Activated T-cell treated with anti-CD3 and anti-CD28 coated beads for 48 hours (primary cell): ENCODE results near the gene AGBL2.
"Not testable (repeated sequence)": the region's sequence is repeated elsewhere in the genome, so short reads cannot be mapped to it uniquely, and the experiment has no call there.

Source experiments
- DNase-seq: peaks from one replicate; pipeline ENCODE4 v3.0.0-alpha.2; 2020; ENCODE audit warnings: low read depth

Gene AGBL2, protein sequence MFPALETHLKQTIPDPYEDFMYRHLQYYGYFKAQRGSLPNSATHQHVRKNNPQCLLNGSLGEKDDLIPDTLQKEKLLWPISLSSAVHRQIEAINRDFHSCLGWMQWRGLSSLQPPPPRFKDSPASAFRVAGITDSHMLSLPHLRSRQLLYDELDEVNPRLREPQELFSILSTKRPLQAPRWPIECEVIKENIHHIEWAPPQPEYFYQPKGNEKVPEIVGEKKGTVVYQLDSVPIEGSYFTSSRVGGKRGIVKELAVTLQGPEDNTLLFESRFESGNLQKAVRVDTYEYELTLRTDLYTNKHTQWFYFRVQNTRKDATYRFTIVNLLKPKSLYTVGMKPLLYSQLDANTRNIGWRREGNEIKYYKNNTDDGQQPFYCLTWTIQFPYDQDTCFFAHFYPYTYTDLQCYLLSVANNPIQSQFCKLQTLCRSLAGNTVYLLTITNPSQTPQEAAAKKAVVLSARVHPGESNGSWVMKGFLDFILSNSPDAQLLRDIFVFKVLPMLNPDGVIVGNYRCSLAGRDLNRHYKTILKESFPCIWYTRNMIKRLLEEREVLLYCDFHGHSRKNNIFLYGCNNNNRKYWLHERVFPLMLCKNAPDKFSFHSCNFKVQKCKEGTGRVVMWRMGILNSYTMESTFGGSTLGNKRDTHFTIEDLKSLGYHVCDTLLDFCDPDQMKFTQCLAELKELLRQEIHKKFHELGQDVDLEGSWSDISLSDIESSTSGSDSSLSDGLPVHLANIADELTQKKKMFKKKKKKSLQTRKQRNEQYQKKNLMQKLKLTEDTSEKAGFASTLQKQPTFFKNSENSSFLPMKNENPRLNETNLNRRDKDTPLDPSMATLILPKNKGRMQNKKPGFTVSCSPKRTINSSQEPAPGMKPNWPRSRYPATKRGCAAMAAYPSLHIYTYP

DNA sequence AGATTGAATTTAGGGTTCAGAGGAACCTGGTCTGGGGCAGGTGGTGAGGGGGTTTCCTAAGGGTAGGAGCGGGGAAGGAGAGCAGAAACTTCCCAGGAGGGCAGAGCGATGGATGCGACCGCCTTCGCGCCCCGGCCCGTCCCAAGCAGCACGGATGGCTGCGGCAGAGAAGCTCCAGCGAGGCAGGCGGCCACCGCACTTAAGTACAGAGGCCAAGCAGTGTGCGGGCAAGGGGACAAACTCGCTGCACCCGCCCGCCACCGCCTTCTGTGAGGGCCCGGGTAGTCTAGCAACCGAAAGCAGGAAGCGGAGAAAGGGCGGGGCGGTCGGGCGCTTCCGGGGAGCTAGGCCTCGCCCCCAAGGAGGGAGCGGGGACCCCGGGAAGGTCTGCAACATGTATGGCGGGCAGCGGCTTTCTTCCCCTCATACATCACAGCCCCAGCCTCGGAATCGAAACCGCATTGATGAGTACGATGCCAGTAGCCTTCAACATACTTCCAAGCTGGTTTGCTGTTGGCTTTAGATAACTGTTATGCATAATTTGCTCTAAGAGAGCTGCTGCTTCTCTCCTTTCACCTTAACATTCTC, at the start of gene AGBL2:
Gene AGBL2 (minus strand): TSS at position 288 of the 588 bp plus-strand sequence. CDS start 719 bp downstream, outside the sequence.
- peak; percentile 82 for DNase-seq

DNA sequence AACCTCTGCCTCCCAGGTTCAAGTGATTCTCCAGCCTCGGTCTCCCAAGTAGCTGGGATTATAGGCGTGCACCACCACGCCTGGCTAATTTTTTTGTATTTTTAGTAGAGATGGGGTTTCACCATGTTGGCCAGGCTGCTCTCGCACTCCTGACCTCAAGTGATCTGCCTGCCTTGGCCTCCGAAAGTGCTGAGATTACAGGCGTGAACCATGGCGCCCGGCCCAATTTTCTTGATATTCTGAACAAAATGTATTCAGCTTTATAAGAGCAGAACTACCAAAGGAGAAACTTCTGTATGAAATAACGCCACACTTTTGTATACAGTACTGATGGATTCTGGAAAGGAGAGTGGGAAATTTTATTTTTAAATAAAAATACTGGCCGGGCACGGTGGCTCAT, 44.1 kb upstream of the AGBL2 start:
- not testable (repeated sequence) for DNase-seq

- no peak for DNase-seq
Observed at GRCh38 chr11:47756208-47756607, 41.0 kb upstream of the AGBL2 start.

GRCh38 chr11:47750725-47751124, 35.6 kb upstream of the AGBL2 start:
- no peak for DNase-seq

GRCh38 chr11:47742494-47742893, 27.3 kb upstream of the AGBL2 start:
- DNase-seq, result not testable (repeated sequence)

GRCh38 chr11:47737817-47738216, 22.6 kb upstream of the AGBL2 start:
- not testable (repeated sequence) for DNase-seq

DNA sequence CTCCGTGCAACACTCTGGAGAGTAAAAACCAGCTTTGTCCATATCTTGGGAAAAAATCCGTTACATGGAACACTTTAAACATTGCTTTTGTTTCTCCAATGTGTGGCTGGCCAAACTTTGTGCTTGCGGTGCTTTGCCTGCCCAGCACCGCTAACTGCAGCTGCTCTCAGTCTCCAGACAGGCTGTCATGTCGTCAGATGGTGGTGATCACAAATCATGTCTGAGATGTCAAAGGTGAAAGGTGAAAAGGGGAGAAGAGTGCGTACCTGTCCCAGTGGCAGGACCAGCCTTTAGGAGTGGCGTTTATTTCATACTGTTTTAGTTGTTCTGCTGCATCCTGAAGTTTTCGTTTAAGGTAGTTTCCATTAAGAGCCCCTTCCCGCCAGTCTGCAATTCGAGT, 17.1 kb upstream of the AGBL2 start:
- no peak for DNase-seq

DNA sequence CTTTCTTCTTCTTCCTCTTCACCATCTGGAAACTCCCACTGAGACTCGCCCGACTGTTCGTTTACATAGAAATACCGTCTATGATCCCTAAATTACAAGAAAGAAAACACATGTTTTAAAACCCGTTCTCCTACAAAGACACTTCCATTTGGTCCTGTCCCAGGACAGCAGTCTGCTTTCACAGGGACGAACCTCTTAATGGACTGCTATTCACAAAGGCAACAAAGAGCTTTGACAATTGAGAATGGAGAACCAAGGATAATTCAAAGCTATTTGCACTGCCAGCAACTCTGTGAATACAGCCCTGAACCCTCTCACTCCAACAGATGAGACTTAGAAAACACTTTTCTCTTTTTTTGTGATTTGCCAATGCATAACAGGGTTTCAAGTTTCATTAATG, 16.3 kb upstream of the AGBL2 start:
- DNase-seq, result no peak

GRCh38 chr11:47726878-47727514, 11.8 kb upstream of the AGBL2 start:
- no peak for DNase-seq

- no peak for DNase-seq
Observed at GRCh38 chr11:47726118-47726442, 10.9 kb upstream of the AGBL2 start.

DNA sequence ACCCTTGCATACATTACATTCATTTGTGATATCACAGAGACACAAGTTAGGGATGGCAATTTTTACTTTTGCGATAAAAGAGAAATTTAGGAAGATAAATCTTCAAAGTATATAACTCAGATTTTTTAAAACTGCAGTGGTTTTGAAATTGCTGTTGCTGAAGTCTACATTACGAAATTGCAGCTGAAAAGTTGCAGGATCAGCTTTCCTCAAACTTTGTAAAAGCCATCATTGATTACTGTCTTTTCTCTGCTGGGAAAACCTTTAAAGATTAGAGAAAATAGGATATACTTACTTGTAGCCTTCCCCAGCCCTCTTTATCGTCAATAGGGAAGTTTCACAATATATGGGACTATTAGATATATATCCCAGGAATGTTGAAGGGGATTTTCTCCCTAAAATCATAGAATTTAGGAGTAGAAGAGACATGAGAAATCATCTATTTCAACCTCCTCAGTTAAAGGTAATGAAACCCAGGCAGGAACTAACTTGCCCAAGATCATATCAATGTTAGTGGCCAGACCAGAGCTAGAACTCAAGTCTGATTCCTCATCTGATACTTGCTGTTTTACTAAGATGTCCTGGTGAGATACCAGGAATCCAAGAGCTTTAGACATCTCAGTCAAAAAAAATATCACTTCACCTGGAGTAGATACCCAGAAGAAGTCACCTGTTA, 10.4 kb upstream of the AGBL2 start:
- no peak for DNase-seq

DNA sequence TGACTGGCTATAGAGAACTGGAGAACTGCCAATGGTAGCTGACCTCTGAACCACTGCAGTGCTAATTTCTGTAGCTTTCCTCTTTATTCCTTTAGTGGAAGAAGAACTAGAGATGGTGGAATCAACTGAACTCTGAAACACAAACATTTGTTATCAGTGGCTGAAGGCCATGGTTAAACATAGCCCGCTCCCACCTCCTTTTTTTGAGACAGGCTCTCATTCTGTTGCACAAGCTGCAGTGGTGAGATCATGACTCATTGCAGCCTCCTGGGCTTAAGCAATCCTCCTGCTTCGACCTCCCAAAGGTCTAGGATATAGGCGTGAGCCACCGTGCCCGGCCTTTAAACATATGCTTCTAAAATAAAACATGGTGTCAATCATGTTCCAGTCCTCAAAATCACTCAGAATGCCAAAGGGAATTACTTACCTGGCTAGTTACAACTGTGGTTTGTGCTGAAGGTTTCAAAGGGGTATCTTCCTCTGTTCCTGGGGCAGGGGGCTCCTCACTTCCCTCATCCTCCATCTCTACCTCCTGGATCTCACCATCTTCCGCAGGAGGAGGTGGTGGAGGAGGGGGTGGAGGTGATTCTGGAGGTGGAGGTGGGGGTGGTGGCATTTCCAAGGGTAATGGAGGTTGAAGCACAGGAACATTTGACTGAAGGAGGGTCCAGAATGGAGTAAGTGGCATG, 9.0 kb upstream of the AGBL2 start:
- no peak for DNase-seq

DNA sequence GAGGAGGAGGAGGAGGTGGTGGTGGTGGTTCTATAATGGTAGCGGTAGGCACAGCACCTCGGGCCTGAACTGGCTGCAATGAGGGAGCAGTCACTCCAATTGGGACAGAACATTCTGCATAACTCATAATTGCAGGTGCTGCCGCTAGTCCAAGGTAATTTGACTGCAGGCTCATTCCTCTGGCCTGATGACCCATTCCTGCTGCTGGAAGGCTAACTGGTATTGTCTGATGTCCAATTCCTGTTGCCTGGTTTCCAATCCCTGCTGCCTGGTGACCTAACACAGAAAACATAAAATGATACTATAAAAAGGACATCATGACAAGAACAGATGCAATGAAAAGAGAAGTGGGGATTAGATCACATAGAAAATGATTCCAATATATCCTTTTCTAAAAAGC, 7.9 kb upstream of the AGBL2 start:
- DNase-seq, result no peak

GRCh38 chr11:47720651-47721050, 5.5 kb upstream of the AGBL2 start:
- no peak for DNase-seq

DNA sequence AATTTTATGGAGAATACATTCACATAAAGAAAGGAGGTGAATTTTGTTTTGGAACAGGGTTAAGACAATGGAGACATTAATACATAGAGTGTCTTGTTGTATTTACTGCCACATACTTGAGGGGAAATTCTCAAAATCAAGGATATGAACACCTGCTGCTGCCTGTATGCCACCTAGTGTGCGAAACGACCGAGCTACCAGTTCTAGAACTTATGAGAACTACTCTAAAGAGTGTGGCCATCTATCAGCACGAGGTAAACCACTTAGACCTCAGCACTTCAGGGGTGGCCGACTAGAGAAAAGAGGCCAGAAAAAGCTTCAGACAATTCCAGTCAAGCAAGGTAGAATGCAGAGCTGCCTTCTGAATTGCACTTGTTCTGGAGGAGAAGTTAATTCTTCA, 1.5 kb upstream of the AGBL2 start:
- DNase-seq, result no peak

DNA sequence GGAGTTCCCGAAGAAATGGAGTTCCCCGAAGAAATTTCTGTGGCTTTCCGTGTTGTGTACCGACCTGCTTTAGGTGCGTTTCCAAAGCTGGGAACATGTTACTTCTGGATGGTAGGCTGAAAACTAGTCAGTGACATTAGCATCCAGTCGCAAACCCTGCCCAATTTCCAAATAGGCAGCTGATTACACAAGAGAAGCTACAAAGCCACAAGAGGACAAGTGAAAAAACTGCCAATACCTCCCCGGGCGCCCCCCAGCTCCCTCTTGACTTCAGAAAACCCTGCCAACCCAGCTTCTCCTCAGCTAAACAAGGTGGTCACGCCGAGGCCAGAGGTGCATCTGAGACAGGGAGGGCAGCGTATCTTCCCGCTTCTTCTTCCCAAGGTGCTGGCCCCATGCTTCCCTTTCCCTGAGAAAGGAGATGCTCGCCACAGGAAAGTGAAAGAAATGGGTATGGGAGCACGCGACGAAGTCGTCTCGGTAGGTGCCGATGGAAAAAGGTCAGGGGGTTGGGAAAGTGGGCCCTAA, 551 bp downstream of the AGBL2 start:
- no peak for DNase-seq

DNA sequence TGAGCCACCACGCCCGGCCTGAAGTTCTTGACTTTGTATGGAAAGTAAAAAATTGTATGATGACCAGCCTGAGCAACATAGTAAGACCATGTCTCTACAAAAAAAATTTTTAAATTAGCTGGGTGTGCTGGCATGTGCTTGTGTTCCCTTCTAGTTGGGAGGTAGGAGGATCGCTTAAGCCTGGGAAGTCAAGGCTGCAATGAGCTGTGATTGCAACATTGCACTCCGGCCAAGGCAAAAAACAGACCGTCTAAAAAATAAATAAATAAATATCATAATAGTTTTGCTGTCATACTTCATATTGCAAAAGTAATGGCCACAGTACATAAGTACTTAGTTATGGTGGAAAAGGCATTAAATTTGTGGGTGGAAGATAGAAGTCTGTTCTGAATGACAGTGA, 3.4 kb downstream of the AGBL2 start:
- no peak for DNase-seq

- no peak for DNase-seq
Observed at GRCh38 chr11:47711225-47711624, 3.9 kb downstream of the AGBL2 start.

GRCh38 chr11:47707275-47707786, 7.8 kb downstream of the AGBL2 start:
- DNase-seq, result not testable (repeated sequence)

DNA sequence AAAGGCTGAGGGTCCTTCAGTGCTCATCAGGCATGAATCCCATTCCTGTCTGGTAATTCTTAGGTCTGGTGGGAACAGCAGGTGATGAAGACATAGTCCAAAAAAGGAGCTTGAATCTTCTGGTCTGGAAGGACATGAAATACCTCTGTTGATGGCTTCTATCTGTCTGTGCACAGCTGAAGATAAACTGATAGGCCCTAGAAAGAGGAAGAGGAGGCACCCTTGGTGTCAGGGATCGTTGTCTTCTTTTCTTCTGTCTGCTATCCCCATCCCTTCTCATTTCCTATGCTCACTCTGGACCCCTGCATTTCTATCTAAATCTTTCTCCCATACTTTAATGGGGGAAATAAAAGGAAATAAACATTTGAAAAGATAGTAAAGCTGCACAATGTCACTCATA, 9.4 kb downstream of the AGBL2 start:
- DNase-seq, result no peak

- DNase-seq, result no peak
Observed at GRCh38 chr11:47691979-47692378, 23.2 kb downstream of the AGBL2 start.
